ENCODE data around the gene TLNRD1. TPM values are rescaled to one million over a fixed set of nuclear protein-coding genes. Genes with fewer than 3 reads are reported as not detected.
A peak's percentile ranks its signal among the peaks of the same experiment; 100 is the strongest.
"Not testable (repeated sequence)": the region's sequence is repeated elsewhere in the genome, so short reads cannot be mapped to it uniquely, and the experiment has no call there.

TLNRD1 gene
- total RNA-seq = 10 to 100 TPM; 39.0 to 59.4 (median 41.8) TPM

GRCh38 chr15:81000624-81001151 lies at the start of gene TLNRD1:
TSS of gene TLNRD1 (plus strand) at chr15:81000923. CDS start at chr15:81002272, 1,349 bp downstream.
- TF ChIP-seq, protein P1, sequence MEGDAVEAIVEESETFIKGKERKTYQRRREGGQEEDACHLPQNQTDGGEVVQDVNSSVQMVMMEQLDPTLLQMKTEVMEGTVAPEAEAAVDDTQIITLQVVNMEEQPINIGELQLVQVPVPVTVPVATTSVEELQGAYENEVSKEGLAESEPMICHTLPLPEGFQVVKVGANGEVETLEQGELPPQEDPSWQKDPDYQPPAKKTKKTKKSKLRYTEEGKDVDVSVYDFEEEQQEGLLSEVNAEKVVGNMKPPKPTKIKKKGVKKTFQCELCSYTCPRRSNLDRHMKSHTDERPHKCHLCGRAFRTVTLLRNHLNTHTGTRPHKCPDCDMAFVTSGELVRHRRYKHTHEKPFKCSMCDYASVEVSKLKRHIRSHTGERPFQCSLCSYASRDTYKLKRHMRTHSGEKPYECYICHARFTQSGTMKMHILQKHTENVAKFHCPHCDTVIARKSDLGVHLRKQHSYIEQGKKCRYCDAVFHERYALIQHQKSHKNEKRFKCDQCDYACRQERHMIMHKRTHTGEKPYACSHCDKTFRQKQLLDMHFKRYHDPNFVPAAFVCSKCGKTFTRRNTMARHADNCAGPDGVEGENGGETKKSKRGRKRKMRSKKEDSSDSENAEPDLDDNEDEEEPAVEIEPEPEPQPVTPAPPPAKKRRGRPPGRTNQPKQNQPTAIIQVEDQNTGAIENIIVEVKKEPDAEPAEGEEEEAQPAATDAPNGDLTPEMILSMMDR (IDR thresholded peaks at IDR 0.05) = no peak
- ATAC-seq (ENCODE audit: low FRiP score) = peak; percentile 85
- DNase-seq (ENCODE audit: low spot score) = peak; percentile 61

GRCh38 chr15:80951941-80952340 lies 48.8 kb upstream of the TLNRD1 start:
- no peak for ATAC-seq (ENCODE audit: low FRiP score)
- TF ChIP-seq, protein P1 (IDR thresholded peaks at IDR 0.05) = no peak
- DNase-seq (ENCODE audit: low spot score) = no peak

- TF ChIP-seq, protein P1 (IDR thresholded peaks at IDR 0.05) = no peak
- DNase-seq (ENCODE audit: low spot score) (no peak), ATAC-seq (ENCODE audit: low FRiP score) (no peak)
Observed at GRCh38 chr15:80953001-80953952, 47.4 kb upstream of the TLNRD1 start.

DNA sequence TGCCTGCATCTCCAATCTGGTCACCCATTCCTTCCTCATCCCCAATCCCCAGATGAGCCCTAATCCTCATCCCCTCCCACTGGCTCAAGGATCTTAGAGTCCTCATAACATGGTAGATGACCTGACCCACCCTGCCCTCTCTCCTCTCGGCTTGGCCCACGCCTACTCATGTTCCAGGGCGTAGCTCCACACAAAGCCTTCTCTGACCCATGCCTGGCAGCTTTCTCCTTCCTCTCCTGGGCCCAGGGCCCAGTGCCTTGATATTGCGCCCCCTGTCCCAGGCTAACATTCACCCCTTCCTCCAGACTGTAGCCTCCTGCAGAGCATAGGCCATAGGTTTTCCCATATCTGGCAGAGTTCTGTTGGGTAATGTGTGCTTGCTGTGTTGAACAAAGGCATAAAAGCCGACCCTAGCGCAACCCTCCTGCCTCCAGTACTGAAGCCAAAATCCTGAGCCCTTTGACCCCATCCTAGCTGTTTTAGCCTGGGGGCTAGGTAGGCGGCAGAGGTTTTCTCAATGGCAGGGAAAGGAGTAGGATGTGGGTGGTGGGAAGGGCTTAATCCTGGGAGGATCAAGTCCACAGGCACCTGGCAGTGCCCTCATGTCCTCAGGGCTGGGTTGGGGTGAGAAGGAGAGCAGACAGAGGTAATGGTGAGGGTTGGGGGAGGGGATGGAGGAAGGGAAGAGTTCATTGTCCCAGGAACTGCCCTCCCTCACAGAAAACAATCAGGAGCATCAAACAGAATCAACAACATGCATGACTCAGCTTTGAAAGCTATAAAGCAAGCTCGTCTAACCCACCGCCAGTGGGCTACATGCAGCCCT lies 46.6 kb upstream of the TLNRD1 start:
- ATAC-seq (ENCODE audit: low FRiP score) (no peak), DNase-seq (ENCODE audit: low spot score) (no peak)
- TF ChIP-seq, protein P1 (IDR thresholded peaks at IDR 0.05) = no peak

DNA sequence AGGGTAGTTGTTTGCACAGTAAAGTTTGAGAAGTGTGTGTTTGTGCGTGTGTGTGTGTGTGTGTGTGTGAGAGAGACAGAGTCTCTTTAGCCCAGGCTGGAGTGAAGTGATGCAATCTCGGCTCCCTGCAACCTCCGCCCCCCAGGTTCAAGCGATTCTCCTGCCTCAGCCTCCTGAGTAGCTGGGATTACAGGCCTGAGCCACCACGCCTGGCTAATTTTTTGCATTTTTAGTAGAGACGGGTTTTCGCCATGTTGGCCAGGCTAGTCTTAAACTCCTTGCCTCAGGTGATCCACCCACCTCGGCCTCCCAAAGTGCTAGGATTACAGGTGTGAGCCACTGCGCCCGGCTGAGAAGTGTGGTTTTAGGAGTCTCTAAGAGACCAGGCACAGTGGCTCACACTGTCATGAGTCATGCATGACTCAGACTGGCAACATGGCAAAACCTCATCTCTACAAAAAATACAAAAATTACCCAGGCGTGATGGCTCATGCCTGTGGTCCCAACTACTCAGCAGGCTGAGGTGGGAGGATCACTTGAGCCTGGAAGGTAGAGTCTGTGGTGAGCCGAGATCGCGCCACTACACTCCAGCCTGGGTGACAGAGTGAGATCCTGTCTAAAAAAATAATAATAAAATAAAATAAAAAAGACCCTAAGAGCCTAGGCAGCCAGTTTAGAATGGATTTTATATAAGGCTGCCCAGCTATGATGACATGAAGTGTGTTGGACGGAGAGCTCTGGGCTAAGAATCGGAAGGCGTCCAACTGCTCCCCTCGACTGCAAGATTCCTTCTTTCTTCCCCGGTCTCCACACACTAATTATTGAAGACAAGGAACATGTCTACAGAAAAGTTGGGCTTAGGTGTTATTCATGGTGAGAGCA lies 44.9 kb upstream of the TLNRD1 start:
- ATAC-seq (ENCODE audit: low FRiP score) = peak; percentile 70
- DNase-seq (ENCODE audit: low spot score) = not testable (repeated sequence)

- TF ChIP-seq, protein P1 (IDR thresholded peaks at IDR 0.05) = no peak
- DNase-seq (ENCODE audit: low spot score) = no peak
- no peak for ATAC-seq (ENCODE audit: low FRiP score)
Observed at GRCh38 chr15:80957556-80957955, 43.2 kb upstream of the TLNRD1 start.
